Nucleus accumbens (tissue), 56 donors: ENCODE data around the gene NCOA7.

ENCODE experiments used
- DNase-seq, 56 donors: peaks; one replicate each; lab custom pipeline; 2025; lab: John Stamatoyannopoulos, UW

The NCOA7 gene, protein sequence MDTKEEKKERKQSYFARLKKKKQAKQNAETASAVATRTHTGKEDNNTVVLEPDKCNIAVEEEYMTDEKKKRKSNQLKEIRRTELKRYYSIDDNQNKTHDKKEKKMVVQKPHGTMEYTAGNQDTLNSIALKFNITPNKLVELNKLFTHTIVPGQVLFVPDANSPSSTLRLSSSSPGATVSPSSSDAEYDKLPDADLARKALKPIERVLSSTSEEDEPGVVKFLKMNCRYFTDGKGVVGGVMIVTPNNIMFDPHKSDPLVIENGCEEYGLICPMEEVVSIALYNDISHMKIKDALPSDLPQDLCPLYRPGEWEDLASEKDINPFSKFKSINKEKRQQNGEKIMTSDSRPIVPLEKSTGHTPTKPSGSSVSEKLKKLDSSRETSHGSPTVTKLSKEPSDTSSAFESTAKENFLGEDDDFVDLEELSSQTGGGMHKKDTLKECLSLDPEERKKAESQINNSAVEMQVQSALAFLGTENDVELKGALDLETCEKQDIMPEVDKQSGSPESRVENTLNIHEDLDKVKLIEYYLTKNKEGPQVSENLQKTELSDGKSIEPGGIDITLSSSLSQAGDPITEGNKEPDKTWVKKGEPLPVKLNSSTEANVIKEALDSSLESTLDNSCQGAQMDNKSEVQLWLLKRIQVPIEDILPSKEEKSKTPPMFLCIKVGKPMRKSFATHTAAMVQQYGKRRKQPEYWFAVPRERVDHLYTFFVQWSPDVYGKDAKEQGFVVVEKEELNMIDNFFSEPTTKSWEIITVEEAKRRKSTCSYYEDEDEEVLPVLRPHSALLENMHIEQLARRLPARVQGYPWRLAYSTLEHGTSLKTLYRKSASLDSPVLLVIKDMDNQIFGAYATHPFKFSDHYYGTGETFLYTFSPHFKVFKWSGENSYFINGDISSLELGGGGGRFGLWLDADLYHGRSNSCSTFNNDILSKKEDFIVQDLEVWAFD

DNA sequence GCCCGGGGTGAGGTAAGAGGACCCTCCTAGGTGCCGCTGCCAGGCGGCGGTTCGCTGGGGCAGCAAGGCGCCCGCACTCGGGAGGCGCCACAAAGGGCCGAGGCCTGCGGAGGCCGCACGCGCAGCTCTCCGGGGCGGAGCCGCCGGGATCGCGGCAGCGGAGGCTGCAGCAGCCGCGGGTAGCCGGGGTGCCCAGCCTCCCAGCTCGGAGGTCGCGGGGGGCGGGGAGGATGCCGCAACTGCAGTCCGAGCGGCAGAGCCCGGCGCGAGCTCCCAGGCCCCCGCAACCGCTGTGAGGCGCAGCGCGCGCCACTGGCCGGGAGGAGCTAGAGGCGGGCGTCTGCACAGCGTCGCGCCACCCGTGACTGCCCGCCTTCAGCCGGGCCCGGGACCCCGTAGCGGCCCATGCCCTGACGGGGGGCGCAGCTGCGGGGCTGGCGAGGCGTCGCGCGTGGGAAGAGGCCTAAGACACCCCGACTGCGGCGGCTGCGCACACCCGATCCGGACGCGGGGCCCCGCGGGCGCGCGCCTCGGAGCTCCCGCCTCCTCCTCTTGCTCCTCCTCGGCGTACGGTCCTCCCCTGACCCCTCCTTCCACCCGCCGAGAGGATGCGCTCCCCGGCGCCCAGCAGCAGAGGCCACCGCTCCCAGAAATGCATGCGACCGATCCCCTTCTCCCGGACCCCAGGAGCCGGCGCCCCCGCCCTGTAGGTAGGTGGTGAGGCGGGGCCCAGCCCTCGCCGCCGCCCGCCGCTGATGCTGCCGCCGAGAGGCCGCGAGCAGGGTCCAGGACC is at the start of gene NCOA7:
Gene NCOA7, plus strand, starts transcription at position 603 of the 793 bp plus-strand sequence. CDS start 24,395 bp downstream, outside the sequence.
- DNase-seq = peak in 55 of 56 donors; percentile 37 to 91 (median 81)

DNA sequence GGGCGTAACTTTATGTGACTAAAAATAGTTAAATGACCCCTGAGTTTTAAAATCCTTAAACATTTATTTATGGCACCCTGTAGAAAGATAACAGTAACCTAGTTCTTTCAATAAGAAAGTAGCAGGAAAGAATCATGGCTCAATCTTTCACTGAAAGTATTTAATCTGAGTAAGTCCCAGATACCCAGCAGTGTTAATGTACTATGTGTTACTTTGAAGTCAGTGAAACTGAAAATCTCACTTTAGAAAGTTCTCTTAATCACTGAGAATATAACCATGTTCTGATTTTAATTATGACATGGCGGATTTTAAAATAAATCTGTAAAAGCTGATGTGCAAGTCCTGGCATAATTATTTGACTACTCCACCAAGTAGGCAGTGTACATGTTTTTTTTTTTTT is 49.4 kb upstream of the NCOA7 start:
- DNase-seq = no peak

DNA sequence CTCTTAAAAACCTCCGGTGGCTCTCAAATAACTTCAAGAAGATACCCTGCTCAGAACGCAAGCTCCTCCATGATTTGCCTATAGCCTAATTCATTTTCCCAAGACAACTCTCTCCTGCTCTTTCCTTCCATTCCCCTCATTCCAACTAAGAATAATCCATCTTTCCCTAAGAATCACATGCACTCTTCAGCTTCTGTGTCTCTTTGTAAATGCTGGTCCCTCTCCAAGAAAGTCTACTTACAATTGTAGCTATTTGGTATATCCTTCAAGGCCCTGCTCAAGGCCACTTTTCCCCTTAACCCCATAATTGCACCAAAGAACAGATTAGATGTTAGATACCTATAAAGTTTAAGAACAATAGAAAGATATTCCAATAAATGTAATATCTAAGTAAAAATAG is 48.7 kb upstream of the NCOA7 start:
- DNase-seq = no peak

DNA sequence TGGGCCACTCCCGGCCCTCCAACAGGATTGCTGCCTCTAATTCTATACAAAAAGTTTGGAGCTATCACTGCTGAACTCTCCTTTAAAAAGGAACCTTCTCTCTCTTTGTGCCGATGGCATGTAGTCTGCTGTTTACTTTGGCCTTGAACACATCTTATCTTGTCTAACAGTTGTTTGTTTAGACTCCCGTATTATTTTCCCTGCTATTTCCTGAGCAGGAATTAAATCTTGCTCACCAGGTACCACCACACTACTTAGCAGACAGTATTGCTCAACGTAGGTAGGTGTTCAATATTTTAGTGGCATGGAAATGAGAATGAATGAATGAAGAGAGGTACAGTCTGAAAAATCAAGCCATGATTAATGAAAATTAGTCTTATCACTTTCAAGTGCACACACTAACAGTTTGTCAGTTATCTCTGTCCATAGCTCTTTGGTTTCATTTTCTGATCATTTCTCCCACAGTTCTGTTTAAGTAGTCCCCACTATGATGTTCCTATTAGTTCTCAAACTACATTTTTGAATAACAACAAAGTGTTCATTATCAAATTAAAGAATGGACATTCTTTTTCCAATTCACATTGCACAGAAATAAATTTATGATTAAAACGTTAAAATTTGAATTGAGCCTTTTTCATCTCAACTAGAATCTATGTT is 48.2 kb upstream of the NCOA7 start:
- no peak for DNase-seq

DNA sequence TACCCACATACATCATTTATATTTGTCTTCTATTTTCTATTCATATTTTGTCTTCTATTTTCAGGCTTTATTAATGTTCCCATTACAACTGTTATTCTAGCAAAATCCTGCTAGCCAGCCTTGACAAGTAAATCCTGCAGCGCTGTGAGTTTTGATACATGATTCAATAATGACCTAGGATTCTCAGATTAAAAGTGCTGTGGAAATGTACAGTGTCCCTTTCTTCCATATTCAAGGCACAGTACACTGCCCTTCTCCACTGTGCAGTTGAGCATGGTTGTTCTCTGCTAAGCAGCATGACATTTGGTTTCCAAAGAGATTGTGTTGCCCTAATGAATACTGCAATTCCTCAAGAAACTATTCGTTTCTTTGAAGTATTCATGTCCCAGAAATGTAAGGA is 47.2 kb upstream of the NCOA7 start:
- DNase-seq = peak in 1 of 56 donors; percentile 9

DNA sequence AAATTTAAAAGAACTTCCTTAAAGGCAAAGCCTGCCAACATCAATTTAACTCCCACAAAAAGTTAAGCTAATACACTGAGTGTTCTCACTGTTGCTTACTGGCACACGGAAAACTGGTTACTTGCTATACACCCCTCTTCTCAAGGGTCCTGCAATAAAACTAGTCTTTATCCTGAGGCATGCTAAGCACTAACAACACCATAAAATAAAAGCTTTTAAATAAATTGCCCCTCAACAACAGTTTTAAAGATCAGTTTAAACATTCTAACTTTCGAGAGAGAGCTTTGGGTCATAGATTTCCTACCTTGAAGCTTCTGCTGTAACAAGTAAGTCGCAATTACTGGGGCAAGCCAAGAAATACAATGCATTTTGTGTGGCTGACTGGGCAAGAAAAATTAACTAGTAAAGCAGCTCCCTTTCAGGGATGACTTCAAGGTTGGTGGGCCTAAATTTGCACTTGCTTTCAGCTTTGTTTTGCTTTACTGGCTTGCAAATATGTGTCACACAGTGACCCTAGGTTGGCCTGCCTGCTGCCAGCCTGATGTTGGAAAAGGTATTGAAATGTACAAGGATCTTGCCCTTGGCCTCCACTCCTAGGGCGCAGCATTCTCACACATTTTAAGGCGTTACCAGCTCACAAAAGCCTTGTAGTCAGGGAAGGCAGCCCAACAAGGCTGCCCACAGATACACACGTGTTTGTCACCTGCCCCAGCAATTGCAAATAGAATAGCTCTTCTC is 45.3 kb upstream of the NCOA7 start:
- peak in 10 of 56 donors; percentile 10 to 38 (median 23) for DNase-seq

DNA sequence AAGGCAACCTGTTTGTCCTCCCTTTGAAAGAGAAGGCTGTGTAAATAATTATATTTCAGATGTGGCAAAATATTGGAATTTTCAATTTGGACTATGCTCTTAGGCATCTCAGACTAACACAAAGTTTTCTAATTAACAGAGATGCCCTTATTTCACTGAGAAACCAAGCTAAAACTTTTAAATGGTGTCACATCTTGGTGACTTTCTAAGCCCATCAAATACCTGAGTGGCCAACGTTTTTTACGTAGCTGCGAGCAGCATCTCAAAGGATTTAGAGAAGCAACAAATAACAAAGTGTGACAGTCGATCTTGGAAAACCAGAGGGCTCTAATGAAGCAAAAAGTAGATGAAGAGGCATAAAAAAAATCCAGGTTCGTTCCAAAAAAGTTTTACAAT is 44.7 kb upstream of the NCOA7 start:
- DNase-seq = no peak

DNA sequence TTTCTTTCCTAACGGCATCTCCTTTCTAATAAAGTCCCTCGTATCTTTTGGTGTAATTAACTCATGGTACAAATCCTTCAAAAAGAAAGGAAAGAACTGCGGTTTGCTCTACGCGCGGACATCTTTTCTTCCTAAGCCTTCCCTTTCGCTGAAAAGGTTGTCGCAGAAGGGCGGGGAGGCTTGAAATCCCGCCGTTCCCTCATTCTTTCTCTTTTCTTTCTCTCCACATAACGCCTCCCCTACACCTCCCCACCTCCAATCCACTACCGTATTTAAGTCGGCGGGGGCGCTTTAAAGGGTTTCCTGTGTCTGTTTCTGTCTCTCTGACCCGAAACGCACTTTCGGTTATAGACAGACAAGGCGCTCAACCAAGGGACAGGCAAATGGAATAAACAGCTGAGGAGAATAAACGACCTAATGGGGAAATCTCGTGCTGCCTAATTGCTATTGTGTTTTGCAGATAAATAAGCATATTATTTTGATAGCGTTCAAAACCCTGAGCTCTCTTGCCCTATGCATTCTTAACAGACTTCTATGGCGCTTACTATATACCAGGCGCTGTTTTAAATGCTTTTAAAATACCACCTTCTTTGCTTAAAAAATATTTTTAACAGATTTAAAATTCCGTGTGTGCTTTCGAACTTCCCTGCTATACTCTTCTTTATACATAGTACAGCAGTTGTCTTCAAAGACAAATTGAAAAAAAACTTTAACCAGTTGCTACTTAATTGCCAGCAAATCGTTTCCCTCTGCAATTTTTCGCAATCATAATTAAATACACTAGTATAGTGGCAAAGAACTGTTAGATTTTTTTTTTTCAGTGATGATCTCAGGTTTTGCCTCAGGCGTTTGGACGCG is 43.8 kb upstream of the NCOA7 start:
- DNase-seq = peak in 48 of 56 donors; percentile 7 to 77 (median 47)

DNA sequence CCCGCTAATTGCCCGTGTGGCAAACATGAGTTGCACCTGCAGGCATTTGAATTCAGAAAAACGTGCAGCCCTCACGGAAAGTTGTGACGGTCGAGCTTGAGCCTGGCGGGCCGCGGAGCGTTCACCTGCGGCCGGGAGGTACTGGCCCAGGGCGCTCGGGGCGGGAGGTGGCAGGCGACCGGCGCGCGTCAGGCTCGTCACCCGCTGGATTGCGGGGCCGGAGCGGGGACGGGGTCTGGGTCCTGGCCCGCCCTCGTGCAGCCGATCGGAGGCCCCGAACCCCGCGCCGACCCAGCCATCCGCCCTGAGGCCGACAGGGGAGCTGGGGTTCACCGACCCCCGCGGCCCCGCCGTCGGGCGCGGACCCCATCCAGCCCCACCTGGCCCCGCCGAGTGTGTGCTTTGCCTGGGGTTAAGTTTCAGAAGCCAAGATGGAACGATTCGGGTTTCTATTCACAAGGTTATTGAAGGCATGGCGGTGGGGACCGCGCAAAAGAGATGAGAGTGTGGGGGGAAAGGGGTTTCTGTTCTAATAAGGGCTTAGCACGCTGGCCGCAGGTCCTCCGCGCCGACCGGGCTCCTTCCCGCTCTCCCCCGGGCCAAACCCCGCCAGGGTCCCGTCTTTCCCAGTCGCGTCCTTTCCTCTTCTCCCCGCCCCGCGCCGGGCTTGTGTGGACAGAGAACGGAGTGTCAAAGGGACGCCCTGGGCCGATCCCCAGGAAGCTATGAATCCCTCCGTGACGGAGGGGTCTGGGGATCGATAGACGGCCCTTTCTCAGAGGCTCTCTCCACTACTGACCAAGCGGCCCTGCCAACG is 43.0 kb upstream of the NCOA7 start:
- peak in 39 of 56 donors; percentile 9 to 81 (median 45) for DNase-seq

DNA sequence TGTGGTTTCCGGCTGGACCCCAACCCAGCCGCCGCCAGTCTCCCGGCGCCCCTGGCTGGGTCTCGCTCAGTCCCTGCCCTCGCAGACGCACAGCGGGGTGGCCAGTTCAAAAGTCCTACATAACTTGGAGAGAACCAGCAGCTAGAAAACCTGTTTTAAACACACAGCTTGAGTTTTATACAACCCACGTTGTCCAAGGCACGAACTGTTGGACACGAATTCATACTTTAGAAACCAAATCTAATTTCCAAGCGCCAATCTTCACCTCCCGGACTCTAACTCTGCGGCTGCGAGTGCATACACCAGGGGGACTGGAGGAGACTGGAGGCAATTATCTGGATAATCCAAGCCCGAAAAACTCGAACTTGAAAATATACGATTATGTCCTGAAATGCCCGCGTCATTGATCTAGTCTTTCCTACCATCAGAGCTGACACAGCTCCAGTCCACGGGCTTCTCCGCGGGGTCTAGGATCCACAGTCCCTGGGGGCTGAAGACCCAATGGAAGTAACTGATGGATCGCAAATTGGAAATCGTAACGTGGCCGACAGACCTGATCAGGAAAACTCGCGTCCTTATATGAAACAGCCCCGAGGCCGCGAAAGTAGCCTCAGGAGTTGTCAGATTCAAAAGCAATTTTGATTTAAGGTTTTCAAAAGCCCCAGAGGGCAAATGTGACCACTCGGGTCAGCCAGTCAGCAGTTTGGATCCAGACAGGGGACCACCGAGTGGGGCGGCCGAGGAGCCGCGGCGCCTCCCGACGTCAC is 42.2 kb upstream of the NCOA7 start:
- DNase-seq = peak in 12 of 56 donors; percentile 39 to 78 (median 54)

DNA sequence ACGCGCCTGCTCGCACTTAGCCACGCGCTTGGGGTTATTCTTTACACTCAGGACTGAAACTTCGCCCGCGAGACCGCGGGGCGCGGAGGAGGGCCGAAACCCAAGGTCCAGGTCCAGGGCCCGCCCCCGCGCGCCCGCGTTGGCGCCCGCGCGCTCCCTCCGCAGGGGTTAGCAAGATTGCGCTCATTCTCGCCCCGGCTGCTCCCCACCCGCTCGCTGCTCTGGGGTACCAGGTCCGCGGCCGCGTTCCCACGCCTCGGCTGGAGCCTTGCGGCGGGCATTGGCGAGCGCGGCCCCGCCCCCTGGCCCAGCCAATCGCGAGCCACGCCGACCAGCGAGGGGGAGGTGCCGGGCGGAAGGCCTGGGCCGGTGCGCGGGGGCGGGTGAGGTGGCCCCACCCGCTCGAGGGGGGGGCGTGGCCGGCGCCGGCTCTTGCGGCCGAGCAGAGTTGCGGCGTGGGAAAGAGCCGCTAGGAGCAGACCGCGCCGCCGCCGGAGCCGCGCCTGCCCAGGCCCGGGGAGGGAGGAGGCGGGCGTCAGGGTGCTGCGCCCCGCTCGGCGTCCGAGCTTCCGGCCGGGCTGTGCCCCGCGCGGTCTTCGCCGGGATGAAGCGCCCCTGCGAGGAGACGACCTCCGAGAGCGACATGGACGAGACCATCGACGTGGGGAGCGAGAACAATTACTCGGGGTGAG is 41.4 kb upstream of the NCOA7 start, which contains the start of gene HEY2:
Gene HEY2, plus strand, starts transcription at position 460 of the 692 bp plus-strand sequence. Its CDS starts 145 bp downstream, at position 605.
- peak; percentile 51 to 97 (median 92) for DNase-seq

DNA sequence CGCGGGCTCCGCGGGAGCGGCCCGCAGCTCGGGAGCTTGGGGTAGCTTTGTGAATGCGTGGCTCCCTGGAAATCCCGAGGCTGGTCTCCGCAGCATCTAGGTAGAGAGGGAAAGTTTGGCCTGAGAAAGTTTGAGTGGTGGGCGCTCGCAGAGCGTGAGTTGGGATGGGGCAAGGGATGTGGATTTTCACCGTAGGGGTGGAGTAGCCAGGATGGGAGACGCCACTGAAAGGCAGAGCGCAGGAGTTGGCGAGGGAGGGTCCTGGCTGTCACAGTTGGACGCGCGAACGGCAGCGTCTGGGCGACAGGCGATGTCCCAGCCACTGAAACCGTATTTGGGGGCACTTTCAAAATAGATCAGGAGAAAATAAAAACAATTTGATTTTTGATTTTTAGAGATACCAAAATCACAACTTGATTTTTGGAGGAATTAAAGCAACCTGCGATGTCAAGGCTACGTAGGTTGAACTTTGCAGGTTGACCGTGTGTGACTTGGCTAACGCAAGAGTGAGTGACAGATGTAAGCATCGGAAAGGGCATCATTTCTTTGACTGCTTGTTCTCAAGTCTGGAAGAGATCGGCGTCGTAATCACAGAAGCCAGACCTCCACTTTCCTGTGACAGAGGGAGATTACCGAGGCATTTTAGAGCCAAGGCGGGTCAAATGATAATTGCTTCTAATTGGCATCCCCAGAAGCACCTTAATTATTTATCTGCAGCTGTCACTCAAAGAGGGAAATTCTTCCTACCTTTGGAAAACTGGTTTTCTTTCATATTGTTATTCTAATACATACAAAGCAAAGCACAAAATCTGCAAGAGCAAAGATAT is 40.7 kb upstream of the NCOA7 start:
- DNase-seq = peak in 12 of 56 donors; percentile 24 to 64 (median 50)

DNA sequence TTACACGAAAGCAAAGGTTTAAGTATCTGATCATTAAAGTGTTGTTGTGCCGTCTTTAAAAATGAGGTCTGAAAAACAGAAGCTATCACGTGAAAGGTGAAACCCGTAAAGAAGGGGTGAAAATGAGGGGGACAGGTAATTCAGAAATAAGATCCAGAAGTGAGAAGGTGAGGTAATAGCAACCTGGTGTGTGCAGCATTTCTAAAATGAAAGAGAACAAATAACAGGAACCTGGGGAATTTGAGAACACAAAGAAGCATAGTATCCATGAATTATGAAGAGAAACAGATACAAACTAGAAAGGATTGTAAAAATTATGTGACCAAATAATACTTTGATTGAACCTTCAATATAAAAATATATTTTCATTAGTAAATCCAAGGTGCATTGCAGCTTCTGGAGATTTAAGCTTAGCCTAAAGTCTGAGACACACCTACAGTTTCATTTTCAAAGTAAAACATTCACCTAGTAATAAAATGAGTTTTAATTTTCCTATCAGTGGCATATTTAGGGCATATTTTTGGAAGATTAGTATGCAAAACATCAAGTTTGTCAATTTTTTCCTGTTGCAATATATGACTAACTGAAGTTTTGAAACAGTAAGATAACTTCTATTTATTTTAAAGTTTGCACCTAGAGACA is 39.9 kb upstream of the NCOA7 start:
- no peak for DNase-seq

DNA sequence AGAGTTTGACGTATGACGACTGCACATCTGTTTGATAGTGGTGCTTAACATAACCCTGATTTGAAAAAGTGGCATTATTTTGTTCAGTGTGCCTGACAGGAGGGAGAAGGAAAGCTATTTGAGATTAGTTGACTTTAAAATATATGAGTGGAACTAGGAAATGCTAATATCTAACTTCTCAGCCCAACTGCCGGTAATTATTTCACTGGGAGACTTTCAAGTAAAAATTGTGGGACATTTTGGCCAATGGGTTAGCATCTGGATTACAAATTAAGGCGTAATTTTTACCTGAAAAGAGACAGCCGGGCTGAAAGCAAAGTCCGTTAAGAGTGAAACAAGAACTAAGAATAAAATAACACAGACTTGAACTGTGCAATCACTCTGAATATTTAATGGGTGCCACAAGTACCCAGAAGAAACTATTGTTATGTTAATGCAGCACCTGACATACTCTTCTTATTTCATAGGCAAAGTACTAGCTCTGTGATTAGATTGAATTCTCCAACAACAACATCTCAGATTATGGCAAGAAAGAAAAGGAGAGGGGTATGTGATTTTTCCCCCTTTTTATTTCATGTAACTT is 39.3 kb upstream of the NCOA7 start:
- DNase-seq = no peak
